Femur (tissue), 1 donor: ENCODE data around the gene HCN4.
"Not testable (repeated sequence)": the region's sequence is repeated elsewhere in the genome, so short reads cannot be mapped to it uniquely, and the experiment has no call there.

ENCODE experiments used
- DNase-seq: peaks from one replicate; pipeline ENCODE4 v3.0.0-alpha.2; 2017

Gene HCN4

GRCh38 chr15:73368301-73369136 lies at the start of gene HCN4:
HCN4 (minus strand) TSS chr15:73368958; CDS start chr15:73368270, 688 bp downstream.
- no peak for DNase-seq

- DNase-seq: no peak
These were observed 46.1 kb upstream of the HCN4 start for GRCh38 chr15:73414876-73415275.

GRCh38 chr15:73403171-73403570 lies 34.4 kb upstream of the HCN4 start:
- DNase-seq: no peak

GRCh38 chr15:73400222-73400621 lies 31.5 kb upstream of the HCN4 start:
- not testable (repeated sequence) for DNase-seq

GRCh38 chr15:73398861-73399260 lies 30.1 kb upstream of the HCN4 start:
- DNase-seq: no peak

GRCh38 chr15:73397461-73397860 lies 28.7 kb upstream of the HCN4 start:
- DNase-seq: no peak

- DNase-seq: no peak
These were observed 26.9 kb upstream of the HCN4 start for GRCh38 chr15:73395671-73396070.

- no peak for DNase-seq
These were observed 26.0 kb upstream of the HCN4 start for GRCh38 chr15:73394782-73395181.

- no peak for DNase-seq
These were observed 24.6 kb upstream of the HCN4 start for GRCh38 chr15:73393336-73393735.

GRCh38 chr15:73392025-73392424 lies 23.3 kb upstream of the HCN4 start:
- no peak for DNase-seq

- no peak for DNase-seq
These were observed 22.5 kb upstream of the HCN4 start for GRCh38 chr15:73391128-73391872.

GRCh38 chr15:73389971-73390544 lies 21.3 kb upstream of the HCN4 start:
- DNase-seq: no peak

GRCh38 chr15:73389539-73389938 lies 20.8 kb upstream of the HCN4 start:
- no peak for DNase-seq

GRCh38 chr15:73388256-73388781 lies 19.6 kb upstream of the HCN4 start:
- DNase-seq: no peak

GRCh38 chr15:73387507-73388255 lies 18.9 kb upstream of the HCN4 start:
- DNase-seq: no peak

GRCh38 chr15:73386886-73387506 lies 18.2 kb upstream of the HCN4 start:
- DNase-seq: no peak

GRCh38 chr15:73386238-73386637 lies 17.5 kb upstream of the HCN4 start:
- no peak for DNase-seq

- no peak for DNase-seq
These were observed 16.4 kb upstream of the HCN4 start for GRCh38 chr15:73385205-73385604.

GRCh38 chr15:73383310-73384189 lies 14.8 kb upstream of the HCN4 start:
- no peak for DNase-seq

GRCh38 chr15:73382115-73382514 lies 13.4 kb upstream of the HCN4 start:
- no peak for DNase-seq

GRCh38 chr15:73380661-73381060 lies 11.9 kb upstream of the HCN4 start:
- no peak for DNase-seq
